Measurements from ENCODE around the gene KRTAP12-2. TPM values are rescaled to one million over a fixed set of nuclear protein-coding genes. Genes with fewer than 3 reads are reported as not detected.
A peak's percentile ranks its signal among the peaks of the same experiment; 100 is the strongest.

The KRTAP12-2 gene
- total and polyA plus RNA-seq, 11 donors = not detected

DNA sequence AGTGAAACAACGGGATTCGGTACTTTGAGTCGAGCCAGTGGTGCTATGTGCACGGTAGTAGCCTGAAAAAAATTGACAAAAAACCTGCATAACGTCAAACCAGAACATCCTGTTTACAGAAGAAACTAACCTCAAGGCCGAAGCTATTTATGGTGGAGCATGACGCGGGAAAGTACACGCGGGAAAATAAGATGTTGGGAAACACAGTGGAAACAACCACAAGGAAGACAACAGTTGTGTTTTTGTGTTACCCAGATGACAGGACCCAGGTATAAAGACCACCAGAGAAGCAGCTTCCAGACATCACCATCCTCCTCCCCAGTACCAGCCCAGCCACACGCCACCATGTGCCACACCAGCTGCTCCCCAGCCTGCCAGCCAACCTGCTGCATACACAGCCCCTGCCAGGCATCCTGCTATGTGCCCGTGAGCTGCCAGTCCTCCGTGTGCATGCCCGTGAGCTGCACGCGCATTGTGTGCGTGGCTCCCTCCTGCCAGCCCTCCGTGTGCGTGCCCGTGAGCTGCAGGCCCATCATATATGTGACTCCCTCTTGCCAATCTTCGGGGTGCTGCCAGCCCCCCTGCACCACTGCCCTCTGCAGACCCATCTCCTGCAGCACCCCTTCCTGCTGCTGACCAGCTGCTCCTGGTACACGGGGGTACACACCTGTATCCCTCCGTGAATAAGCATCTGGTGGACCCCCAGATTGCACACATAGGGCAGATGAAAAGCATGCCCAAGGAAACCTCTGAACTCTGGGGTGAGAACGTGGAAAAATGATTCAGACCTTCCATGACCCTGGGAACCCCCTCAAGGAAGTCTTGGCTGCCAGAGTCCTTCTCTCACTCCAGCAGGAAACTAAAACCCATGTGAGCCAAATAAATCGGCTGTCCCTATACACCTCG lies 8.8 kb downstream of the KRTAP12-2 start, which contains the start of gene KRTAP12-3:
TSS of gene KRTAP12-3 (plus strand) at position 298 of the 906 bp plus-strand sequence. CDS start at position 346, 48 bp downstream.
- Histone ChIP-seq H3K27ac (peak within 1 kb of the TSS in 2 of 12 donors; percentile 13 to 74), H3K9me3 (peaks cover 0 to 17% (median 4%) of the 10 kb centered on the region in 12 donors), H3K36me3 (no peaks in the 10 kb centered on the region), H3K4me3 (no peak within 1 kb of the TSS), H3K4me1 (peaks cover 0 to 4% (median 0%) of the 10 kb centered on the region in 12 donors), H3K27me3 (peaks cover 0 to 8% (median 0%) of the 10 kb centered on the region in 9 donors)
- WGBS, 4 donors = 72 to 76% (median 74%) methylated on average over 25 to 26 of the region's 26 CpGs
- ATAC-seq (peak in 1 of 4 donors; percentile 16), DNase-seq (peak in 1 of 5 donors; percentile 54)
- intact Hi-C loops (cut with DNase I) = no loop called here
- no peak for TF ChIP-seq POLR2A (IDR thresholded peaks at IDR 0.05)
- TF ChIP-seq, protein P1, sequence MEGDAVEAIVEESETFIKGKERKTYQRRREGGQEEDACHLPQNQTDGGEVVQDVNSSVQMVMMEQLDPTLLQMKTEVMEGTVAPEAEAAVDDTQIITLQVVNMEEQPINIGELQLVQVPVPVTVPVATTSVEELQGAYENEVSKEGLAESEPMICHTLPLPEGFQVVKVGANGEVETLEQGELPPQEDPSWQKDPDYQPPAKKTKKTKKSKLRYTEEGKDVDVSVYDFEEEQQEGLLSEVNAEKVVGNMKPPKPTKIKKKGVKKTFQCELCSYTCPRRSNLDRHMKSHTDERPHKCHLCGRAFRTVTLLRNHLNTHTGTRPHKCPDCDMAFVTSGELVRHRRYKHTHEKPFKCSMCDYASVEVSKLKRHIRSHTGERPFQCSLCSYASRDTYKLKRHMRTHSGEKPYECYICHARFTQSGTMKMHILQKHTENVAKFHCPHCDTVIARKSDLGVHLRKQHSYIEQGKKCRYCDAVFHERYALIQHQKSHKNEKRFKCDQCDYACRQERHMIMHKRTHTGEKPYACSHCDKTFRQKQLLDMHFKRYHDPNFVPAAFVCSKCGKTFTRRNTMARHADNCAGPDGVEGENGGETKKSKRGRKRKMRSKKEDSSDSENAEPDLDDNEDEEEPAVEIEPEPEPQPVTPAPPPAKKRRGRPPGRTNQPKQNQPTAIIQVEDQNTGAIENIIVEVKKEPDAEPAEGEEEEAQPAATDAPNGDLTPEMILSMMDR (IDR thresholded peaks at IDR 0.05) = no peak

DNA sequence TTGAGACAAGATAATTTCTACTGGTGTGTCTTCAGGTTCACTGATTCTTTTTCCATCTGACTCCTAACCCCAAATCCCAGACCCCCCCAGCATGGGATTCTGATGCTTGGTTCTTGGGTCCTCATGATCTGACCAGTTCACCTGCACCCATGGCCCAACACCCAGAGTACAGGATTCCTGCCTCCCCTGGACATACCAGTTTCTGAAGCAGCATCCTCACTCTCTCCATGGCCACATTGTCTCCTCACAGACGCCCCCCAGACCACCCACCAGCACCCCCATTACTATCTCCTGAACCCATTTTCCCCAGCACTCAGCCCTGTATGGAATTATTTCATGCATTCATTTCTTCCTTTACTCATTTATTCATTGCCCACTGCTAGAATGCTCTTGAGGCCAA lies 9.9 kb downstream of the KRTAP12-2 start:
- peaks cover 0 to 4% (median 0%) of the 10 kb centered on the region in 12 donors for H3K4me1 ChIP-seq
- peaks cover 0 to 17% (median 4%) of the 10 kb centered on the region in 12 donors for H3K9me3 ChIP-seq
- no peak overlapping the region for H3K4me3 ChIP-seq
- TF ChIP-seq, protein P1 (IDR thresholded peaks at IDR 0.05) = no peak
- TF ChIP-seq POLR2A (IDR thresholded peaks at IDR 0.05) = no peak
- H3K27me3 ChIP-seq = peaks cover 0 to 8% (median 0%) of the 10 kb centered on the region in 9 donors
- peak overlapping the region in 1 of 12 donors; percentile 74 for H3K27ac ChIP-seq
- intact Hi-C loops (cut with DNase I) = no loop called here
- H3K36me3 ChIP-seq = no peaks in the 10 kb centered on the region
- ATAC-seq (no peak), DNase-seq (no peak)
- WGBS, 4 donors = 44 to 71% (median 64%) methylated on average over 1 of the region's 1 CpG

DNA sequence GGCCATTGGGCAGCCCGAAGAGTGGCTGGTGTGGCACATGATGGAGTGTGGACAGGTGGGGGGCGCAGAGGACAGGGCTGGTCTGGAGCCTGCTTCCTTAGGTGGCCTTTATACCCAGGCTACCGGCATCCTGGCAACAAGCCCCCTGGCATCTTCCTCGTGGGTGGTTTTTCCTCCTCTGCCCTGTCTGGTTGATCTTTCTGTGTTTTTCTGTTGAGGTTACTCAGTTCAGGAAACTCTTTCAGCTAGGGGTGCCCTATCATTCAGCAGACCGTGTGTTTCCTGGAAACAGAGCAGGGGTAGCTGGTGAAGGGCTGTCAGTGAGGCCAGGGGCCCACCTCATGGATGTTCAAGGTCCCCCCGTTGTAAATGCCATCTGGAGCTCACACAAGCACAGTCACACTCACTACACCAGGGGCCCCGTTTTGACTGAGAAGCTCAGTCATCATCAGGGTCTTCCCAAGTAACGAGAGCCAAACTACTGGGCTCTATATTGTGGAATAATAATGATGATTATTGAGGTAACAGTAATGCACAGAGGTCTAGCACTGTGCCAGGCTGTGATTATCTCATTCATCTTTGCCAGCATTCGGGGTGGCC lies 12.1 kb downstream of the KRTAP12-2 start, which contains the start of gene KRTAP12-4:
TSS of gene KRTAP12-4 (minus strand) at position 84 of the 600 bp plus-strand sequence. CDS start at position 39, 45 bp downstream.
- Histone ChIP-seq H3K9me3 (peaks cover 0 to 17% (median 4%) of the 10 kb centered on the region in 12 donors), H3K4me3 (no peak within 1 kb of the TSS), H3K27ac (peak within 1 kb of the TSS in 1 of 12 donors; percentile 49), H3K36me3 (no peaks in the 10 kb centered on the region), H3K4me1 (peaks cover 0 to 4% (median 0%) of the 10 kb centered on the region in 12 donors), H3K27me3 (peaks cover 0 to 8% (median 0%) of the 10 kb centered on the region in 9 donors)
- no peak for TF ChIP-seq POLR2A (IDR thresholded peaks at IDR 0.05)
- TF ChIP-seq, protein P1 (IDR thresholded peaks at IDR 0.05) = no peak
- no peak for DNase-seq
- intact Hi-C loops (cut with DNase I) = no loop called here
- ATAC-seq = no peak
- WGBS, 4 donors = 69 to 76% (median 72%) methylated on average over 9 of the region's 9 CpGs
